Left renal pelvis (tissue), 4 donors: ENCODE results near the gene RARA. TPM values are rescaled to one million over a fixed set of nuclear protein-coding genes. Genes with fewer than 3 reads are reported as not detected.
"Not testable (repeated sequence)": the region's sequence is repeated elsewhere in the genome, so short reads cannot be mapped to it uniquely, and the experiment has no call there.

Experiments
- DNase-seq, 4 donors: peaks; one replicate each; pipeline ENCODE4 v3.0.0-alpha.2; 2013; ENCODE audit warnings: low read depth in 4 of 4, low spot score in 3 of 4
- polyA plus RNA-seq, 4 donors: library from polyadenylated mRNA; unstranded; fragments of 120-200 nt; gene quantifications; one replicate each; pipeline ENCODE4 v1.2.1, GENCODE V29; 2013; ENCODE audit not compliant: insufficient read length in 4 of 4

The RARA gene
- polyA plus RNA-seq, 4 donors = 35.2 to 60.5 (median 38.6) TPM

GRCh38 chr17:40295488-40296436 lies 13.2 kb upstream of the RARA start:
- DNase-seq = no peak

- no peak for DNase-seq
Measured at GRCh38 chr17:40297511-40297910, 11.5 kb upstream of the RARA start.

GRCh38 chr17:40298726-40299125 lies 10.3 kb upstream of the RARA start:
- no peak for DNase-seq

GRCh38 chr17:40299159-40299757 lies 9.7 kb upstream of the RARA start:
- not testable (repeated sequence) for DNase-seq

- no peak for DNase-seq
Measured at GRCh38 chr17:40301315-40301714, 7.7 kb upstream of the RARA start.

- DNase-seq = no peak
Measured at GRCh38 chr17:40303009-40303657, 5.8 kb upstream of the RARA start.

GRCh38 chr17:40303708-40304551 lies 5.0 kb upstream of the RARA start:
- no peak for DNase-seq

GRCh38 chr17:40304552-40304863 lies 4.5 kb upstream of the RARA start:
- not testable (repeated sequence) for DNase-seq

GRCh38 chr17:40304866-40305265 lies 4.1 kb upstream of the RARA start:
- not testable (repeated sequence) for DNase-seq

- no peak for DNase-seq
Measured at GRCh38 chr17:40306395-40306794, 2.6 kb upstream of the RARA start.

- DNase-seq = no peak
Measured at GRCh38 chr17:40307001-40307730, 1.8 kb upstream of the RARA start.

- DNase-seq = no peak
Measured at GRCh38 chr17:40307740-40308239, 1.2 kb upstream of the RARA start.

- no peak for DNase-seq
Measured at GRCh38 chr17:40309949-40310510, 1.1 kb downstream of the RARA start.

- DNase-seq = no peak
Measured at GRCh38 chr17:40310882-40311391, 2.0 kb downstream of the RARA start.

- no peak for DNase-seq
Measured at GRCh38 chr17:40311575-40311974, 2.6 kb downstream of the RARA start.

GRCh38 chr17:40312131-40312731 lies 3.3 kb downstream of the RARA start:
- no peak for DNase-seq

- no peak for DNase-seq
Measured at GRCh38 chr17:40312893-40313667, 4.1 kb downstream of the RARA start.
